Activated CD4-positive, alpha-beta T cell treated with anti-CD3 and anti-CD28 coated beads for 24 hours (primary cell): ENCODE results near the gene GALNT17.
"Not testable (repeated sequence)": the region's sequence is repeated elsewhere in the genome, so short reads cannot be mapped to it uniquely, and the experiment has no call there.

Experiments
- DNase-seq, 2 donors: peaks; one replicate each; pipeline ENCODE4 v3.0.0-alpha.2; 2020; ENCODE audit warnings: low read depth in 2 of 2

Gene GALNT17

DNA sequence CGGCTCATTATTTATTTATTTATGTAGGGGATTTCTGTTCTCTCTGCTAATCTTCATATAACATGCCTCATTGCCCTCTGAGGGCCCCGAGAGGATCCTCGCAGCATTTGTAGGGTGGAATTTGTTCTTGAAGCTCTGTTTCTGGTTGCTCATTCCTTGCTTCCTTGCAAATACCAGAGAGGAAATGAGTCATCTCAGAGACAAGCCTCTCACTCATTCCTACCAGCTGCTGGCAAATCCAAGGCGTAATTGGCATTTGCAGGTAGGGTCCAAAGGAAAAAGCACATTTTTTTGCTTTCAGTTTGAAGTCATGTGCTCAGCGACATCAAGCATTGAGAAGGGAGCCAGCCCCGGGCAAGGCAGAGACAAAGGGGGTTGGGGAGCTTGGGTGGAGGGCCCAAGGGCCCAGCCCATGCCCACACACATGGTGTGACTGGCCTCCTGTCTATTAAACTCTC, 501.6 kb downstream of the GALNT17 start:
- DNase-seq: no peak

DNA sequence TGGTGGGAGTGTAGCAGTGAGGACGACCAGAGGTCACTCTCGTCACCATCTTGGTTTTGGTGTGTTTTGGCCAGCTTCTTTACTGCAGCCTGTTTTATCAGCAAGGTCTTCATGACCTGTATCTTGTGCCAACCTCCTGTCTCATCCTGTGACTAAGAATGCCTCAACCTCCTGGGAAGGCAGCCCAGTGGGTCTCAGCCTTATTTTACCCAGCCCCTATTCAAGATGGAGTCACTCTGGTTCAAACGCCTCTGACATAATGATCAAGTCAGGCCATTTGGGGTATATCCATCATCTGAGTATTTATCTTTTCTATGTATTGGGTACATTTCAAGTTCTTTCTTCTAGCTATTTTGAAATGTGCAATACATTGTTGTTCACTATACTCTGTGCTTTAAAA, 503.9 kb downstream of the GALNT17 start:
- DNase-seq: not testable (repeated sequence)

- DNase-seq: no peak
Observed at GRCh38 chr7:71636329-71636728, 504.4 kb downstream of the GALNT17 start.

DNA sequence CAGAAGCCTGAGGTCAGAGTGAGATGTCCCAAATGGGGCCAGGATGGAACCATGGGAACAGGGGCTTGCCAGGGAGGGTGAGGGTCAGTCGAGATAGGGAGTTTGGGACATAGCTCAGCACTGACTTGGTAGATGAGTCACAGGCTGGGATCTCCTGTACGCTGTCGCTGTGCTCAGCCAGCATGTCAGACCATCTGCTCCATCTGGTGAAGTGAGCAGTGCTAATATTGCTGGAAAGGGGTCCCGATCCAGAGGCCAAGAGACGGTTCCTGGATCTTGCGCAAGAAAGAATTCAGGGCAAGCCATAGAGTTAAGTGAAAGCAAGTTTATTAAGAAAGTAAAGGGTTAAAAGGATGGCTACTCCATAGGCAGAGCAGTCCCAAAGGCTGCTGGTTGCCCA, 505.6 kb downstream of the GALNT17 start:
- DNase-seq: no peak

DNA sequence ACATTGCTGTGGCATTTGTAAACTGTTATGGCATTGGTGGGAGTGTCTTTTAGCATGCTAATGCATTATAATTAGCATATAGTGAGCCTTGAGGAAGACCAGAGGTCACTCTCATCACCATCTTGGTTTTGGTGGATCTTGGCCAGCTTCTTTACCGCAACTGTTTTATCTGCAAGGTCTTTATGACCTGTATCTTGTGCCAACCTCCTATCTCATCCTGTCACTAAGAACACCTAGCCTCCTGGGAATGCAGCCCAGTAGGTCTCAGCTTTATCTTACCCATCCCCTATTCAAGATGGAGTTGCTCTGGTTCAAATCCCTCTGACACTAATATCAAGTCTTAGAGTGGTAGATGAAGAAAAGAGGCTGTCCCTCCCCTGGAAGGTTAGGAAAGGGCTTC, 506.2 kb downstream of the GALNT17 start:
- DNase-seq: no peak

DNA sequence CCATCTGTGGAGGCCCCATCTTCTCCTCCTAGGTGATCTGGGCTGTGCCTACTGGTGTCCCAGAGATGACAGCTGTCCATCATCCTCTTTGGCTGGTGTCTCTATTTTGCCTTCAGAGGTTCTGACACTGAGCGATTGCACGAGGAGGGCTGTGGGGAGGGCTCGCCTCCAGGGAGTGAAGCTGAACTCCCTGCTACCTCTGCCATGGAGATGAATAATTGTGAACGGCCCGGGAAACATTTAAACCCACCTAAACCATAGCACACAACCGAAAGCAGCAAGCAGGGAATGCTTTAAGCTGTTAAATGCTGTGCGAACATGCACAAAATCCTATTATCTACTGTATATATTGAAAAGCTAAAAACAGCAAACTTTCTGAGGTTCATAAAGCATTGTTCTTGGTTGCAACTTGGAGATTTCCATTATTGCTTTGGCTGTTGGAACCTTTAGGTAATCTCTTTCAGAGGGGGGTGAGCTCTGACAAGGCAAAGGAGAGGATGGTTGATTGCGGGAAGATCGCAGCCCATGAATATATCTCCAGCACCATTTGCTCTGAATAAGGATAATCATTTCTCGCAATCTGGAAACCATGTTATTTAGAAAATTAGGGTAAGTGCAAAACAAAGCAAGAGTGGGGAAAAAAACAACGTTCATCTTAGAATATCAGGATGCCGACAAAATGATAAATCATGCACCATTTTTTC, 507.6 kb downstream of the GALNT17 start:
- DNase-seq: no peak

GRCh38 chr7:71643031-71643430, 511.1 kb downstream of the GALNT17 start:
- not testable (repeated sequence) for DNase-seq

GRCh38 chr7:71645836-71646235, 513.9 kb downstream of the GALNT17 start:
- DNase-seq: no peak

- no peak for DNase-seq
Observed at GRCh38 chr7:71649812-71650211, 517.9 kb downstream of the GALNT17 start.

DNA sequence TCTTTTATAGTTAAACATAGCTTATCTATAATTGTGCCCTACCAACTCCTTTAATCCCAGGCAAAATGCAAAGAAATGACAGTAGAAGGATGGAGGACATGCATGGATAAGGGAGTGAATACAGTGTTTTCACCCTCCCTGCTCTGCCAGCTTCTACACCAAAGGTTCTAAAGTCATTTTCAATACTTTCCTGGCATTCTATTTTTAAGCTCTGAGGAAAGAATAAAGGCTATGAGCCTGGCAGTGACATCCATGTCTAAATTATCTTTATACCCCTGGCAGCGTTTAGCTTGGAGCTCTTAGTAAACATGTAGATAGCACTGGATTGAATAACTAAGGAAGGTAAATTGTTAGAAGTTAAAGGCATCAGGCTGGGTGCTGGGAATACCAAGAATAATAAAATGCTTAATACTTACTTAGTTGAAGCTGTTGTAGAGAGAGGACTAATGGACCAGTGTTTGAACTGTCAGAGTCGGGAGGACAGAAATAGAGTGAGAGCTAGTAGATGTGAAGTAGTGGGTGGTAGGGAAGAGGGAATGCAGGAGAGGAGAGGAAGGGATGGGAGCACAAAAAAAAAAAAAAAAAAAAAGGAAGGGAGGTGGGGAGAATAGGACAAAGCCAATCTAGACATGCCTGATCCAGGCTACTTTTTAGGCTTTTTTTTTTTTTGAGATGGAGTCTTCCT, 518.9 kb downstream of the GALNT17 start:
- DNase-seq: no peak

GRCh38 chr7:71652510-71652909, 520.6 kb downstream of the GALNT17 start:
- DNase-seq: no peak

GRCh38 chr7:71657386-71657785, 525.4 kb downstream of the GALNT17 start:
- DNase-seq: no peak

GRCh38 chr7:71659622-71660021, 527.7 kb downstream of the GALNT17 start:
- DNase-seq: no peak

GRCh38 chr7:71661671-71662224, 529.8 kb downstream of the GALNT17 start:
- DNase-seq: no peak

GRCh38 chr7:71665716-71666115, 533.8 kb downstream of the GALNT17 start:
- DNase-seq: no peak

GRCh38 chr7:71668572-71668971, 536.6 kb downstream of the GALNT17 start:
- no peak for DNase-seq

GRCh38 chr7:71679480-71679879, 547.5 kb downstream of the GALNT17 start:
- DNase-seq: no peak

- DNase-seq: no peak
Observed at GRCh38 chr7:71682181-71682580, 550.2 kb downstream of the GALNT17 start.

GRCh38 chr7:71682841-71683781, 551.2 kb downstream of the GALNT17 start:
- DNase-seq: no peak

GRCh38 chr7:71687286-71687685, 555.3 kb downstream of the GALNT17 start:
- no peak for DNase-seq

- no peak for DNase-seq
Observed at GRCh38 chr7:71687831-71688599, 556.1 kb downstream of the GALNT17 start.
